ENCODE measurements around the gene MED15. TPM values are rescaled to one million over a fixed set of nuclear protein-coding genes. Genes with fewer than 3 reads are reported as not detected.

The MED15 gene
- total and polyA plus RNA-seq, 2 of the 8 experiments (the other 6 are each of a cell fraction or from before 2014, with no cell fraction given): 28.3 to 57.1 TPM

DNA sequence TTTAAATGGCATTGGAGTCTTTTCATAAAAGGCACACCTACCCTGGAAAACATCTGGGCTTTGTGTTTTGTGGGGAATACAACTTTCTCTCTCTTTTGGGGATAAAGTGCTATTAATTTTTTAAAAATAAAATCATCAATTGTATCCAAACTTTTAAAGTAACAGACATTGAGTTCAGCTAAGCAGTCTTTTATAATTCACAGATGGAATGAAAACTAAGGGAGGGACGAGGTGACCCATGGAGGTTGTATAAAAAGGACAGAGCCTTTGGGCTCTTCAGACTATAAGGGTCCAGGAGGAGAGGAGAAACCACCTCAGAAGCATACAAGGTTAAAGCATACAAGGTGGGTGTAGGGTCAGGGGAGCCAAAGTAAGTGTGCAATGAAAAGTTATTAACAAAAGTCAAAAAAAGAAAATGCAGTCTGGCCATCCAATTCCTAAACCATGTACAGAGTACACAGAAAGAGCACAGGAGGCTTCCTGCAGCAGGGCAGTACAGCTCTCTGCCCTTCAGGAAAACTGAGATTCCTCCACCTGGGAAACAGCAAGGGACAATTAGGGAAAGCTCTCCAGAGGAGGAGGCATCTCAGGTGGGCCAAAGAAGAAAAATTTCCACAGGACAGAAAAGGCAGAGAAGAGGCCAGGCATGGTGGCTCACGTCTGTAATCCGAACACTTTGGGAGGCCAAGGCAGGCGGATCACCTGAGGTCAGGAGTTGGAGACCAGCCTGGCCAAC is 22.3 kb upstream of the MED15 start:
- no peak overlapping the region for H2BK12ac ChIP-seq (ENCODE audit: low read depth, low read length)
- no peak overlapping the region for H3K14ac ChIP-seq (ENCODE audit: insufficient read length)
- H3K4me2 ChIP-seq (ENCODE audit: insufficient read depth in 1 of 2, low read depth in 2 of 2, low read length in 2 of 2): no peak overlapping the region
- H3K18ac ChIP-seq (ENCODE audit: extremely low read depth, low read length): no peak overlapping the region
- no peak overlapping the region for H3K4me3 ChIP-seq (ENCODE audit: extremely low read depth in 1 of 4, insufficient read depth in 2 of 4, low read depth in 3 of 4, low read length in 4 of 4)
- H2AK5ac ChIP-seq (ENCODE audit: low read depth, low read length): no peak overlapping the region
- H3K27ac ChIP-seq (ENCODE audit: low read depth, low read length): no peak overlapping the region
- H4K8ac ChIP-seq (ENCODE audit: extremely low read depth, insufficient read depth, low read length): no peak overlapping the region
- H3K9ac ChIP-seq (replicated peaks in 1 of 4; ENCODE audit: extremely low read depth in 1 of 4, low read depth in 3 of 4, low read length in 3 of 4): no peak overlapping the region
- no peak overlapping the region for H4K5ac ChIP-seq (ENCODE audit: insufficient read length, low read depth, low read length)
- 90% methylated on average over 4 of the region's 4 CpGs; no CpG with 5 or more reads in 1 of the 2 experiments for WGBS, 2 experiments (ENCODE audit: extremely low coverage in 1 of 2, insufficient coverage in 1 of 2, insufficient read length in 1 of 2, insufficient replicate concordance in 2 of 2, low coverage in 1 of 2, low lambda C conversion rate in 2 of 2, missing lambda C conversion rate in 1 of 2)
- H3K23ac ChIP-seq (ENCODE audit: insufficient read length): no peak overlapping the region
- no peaks in the 10 kb centered on the region for H3K27me3 ChIP-seq (replicated peaks in 1 of 4; ENCODE audit: control insufficient read depth in 3 of 4, extremely low read depth in 1 of 4, insufficient read depth in 3 of 4, low read length in 3 of 4)
- no peak overlapping the region for H2BK120ac ChIP-seq (replicated peaks; ENCODE audit: low read depth, low read length)
- no peaks in the 10 kb centered on the region for H3K79me2 ChIP-seq (ENCODE audit: control insufficient read depth in 1 of 2, insufficient read depth in 2 of 2, low read length in 2 of 2)
- H3K36me3 ChIP-seq (ENCODE audit: control insufficient read depth in 2 of 4, insufficient read depth in 4 of 4, low read length in 3 of 4): no peaks in the 10 kb centered on the region
- no peaks in the 10 kb centered on the region for H3K23me2 ChIP-seq (ENCODE audit: low read depth, low read length)
- no peak for DNase-seq (ENCODE audit: low read depth in 1 of 2, low spot score in 2 of 2)
- H2BK5ac ChIP-seq (ENCODE audit: low read depth, low read length): no peak overlapping the region
- no peak overlapping the region for H4K91ac ChIP-seq (replicated peaks; ENCODE audit: insufficient read length, low read length)
- no peak overlapping the region for H2BK15ac ChIP-seq (ENCODE audit: low read length)
- peaks cover 0 to 5% (median 0%) of the 10 kb centered on the region in 4 experiments; a peak in 2 of 7 replicates for H3K4me1 ChIP-seq (replicated peaks in 1 of 4; ENCODE audit: control insufficient read depth in 3 of 4, insufficient read depth in 4 of 4, low read length in 3 of 4)
- peaks cover 0 to 6% of the 10 kb centered on the region in 2 experiments for H4K20me1 ChIP-seq (replicated peaks in 1 of 2; ENCODE audit: control insufficient read depth in 1 of 2, insufficient read depth in 2 of 2, low read length in 2 of 2)
- H3K79me1 ChIP-seq (ENCODE audit: low read depth, low read length): peaks cover 5% of the 10 kb centered on the region; the same call in 1 of the 2 replicates
- ChIA-PET POLR2A (ENCODE audit: partially characterized antibody) (no interaction called here), CTCF (ENCODE audit: partially characterized antibody) (interaction anchor here (2.7 kb wide), 1 partner anchor 9 kb away, joined by 12 read pairs; no protein-coding TSS in a partner anchor)
- FAIRE-seq: no peak
- H2BK20ac ChIP-seq (ENCODE audit: low read length): no peak overlapping the region
- no peak overlapping the region for H3K56ac ChIP-seq (replicated peaks; ENCODE audit: insufficient read length, low read depth, low read length)
- H2AFZ ChIP-seq (ENCODE audit: low read length): no peak overlapping the region
- H3K9me3 ChIP-seq (ENCODE audit: insufficient read depth in 2 of 2, low read depth in 1 of 2, low read length in 1 of 2): no peaks in the 10 kb centered on the region; a peak in 1 of 4 replicates
- no peak overlapping the region for H3K4ac ChIP-seq (replicated peaks; ENCODE audit: insufficient read length, low read depth, low read length)
- TF ChIP-seq POLR2A (IDR thresholded peaks at IDR 0.05; ENCODE audit: control extremely low read depth in 1 of 2, low read depth in 2 of 2, low read length in 2 of 2) (no peak), TBP (IDR thresholded peaks at IDR 0.05; ENCODE audit: low read depth, low read length) (no peak), SP1 (IDR thresholded peaks at IDR 0.05; ENCODE audit: low read depth, low read length) (no peak), EP300 (IDR thresholded peaks at IDR 0.05; ENCODE audit: borderline replicate concordance in 1 of 2, low read depth in 2 of 2, low read length in 2 of 2) (no peak), CREB1 (IDR thresholded peaks at IDR 0.05) (no peak), RNF2 (IDR thresholded peaks at IDR 0.05; ENCODE audit: borderline replicate concordance, low read depth, low read length, missing control alignments, poor library complexity, severe bottlenecking) (no peak), POU5F1 (IDR thresholded peaks at IDR 0.05; ENCODE audit: low read depth, low read length) (no peak), BCL11A (IDR thresholded peaks at IDR 0.05; ENCODE audit: low read depth in 2 of 2, low read length in 2 of 2) (no peak), SIX5 (IDR thresholded peaks at IDR 0.05; ENCODE audit: low read depth, low read length) (no peak), RAD21 (IDR thresholded peaks at IDR 0.05 in 1 of 2, conservative IDR thresholded peaks at IDR 0.05 in 1 of 2; ENCODE audit: low read depth in 2 of 2, low read length in 2 of 2) (no peak)
- TF ChIP-seq, protein P1, sequence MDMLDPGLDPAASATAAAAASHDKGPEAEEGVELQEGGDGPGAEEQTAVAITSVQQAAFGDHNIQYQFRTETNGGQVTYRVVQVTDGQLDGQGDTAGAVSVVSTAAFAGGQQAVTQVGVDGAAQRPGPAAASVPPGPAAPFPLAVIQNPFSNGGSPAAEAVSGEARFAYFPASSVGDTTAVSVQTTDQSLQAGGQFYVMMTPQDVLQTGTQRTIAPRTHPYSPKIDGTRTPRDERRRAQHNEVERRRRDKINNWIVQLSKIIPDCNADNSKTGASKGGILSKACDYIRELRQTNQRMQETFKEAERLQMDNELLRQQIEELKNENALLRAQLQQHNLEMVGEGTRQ (IDR thresholded peaks at IDR 0.05; ENCODE audit: low read length): no peak

All from H1 (cell line).